Liver (tissue), 9 donors: ENCODE results near the gene PLCL1. TPM values are rescaled to one million over a fixed set of nuclear protein-coding genes. Genes with fewer than 3 reads are reported as not detected.

Experiments used
- DNase-seq: peaks from one replicate; pipeline ENCODE4 v3.0.0-alpha.2; 2017; ENCODE audit warnings: low spot score
- H3K27ac ChIP-seq, 2 donors: one replicate each; pipeline ENCODE4 v1.7.0; 2013; ENCODE audit warnings: inconsistent platforms in 2 of 2, low read length in 2 of 2, control low read depth in 1 of 2, low read depth in 1 of 2, mild to moderate bottlenecking in 1 of 2
- H3K27me3 ChIP-seq, 4 donors: one replicate each; pipeline versions ENCODE4 v1.6.1 to v1.7.0; 2013; ENCODE audit warnings: low read length in 3 of 4, inconsistent platforms in 1 of 4, mild to moderate bottlenecking in 1 of 4, moderate library complexity in 1 of 4; ENCODE audit not compliant: control insufficient read depth in 4 of 4, insufficient read depth in 4 of 4
- H3K36me3 ChIP-seq, 4 donors: one replicate each; pipeline versions ENCODE4 v1.6.1 to v1.7.0; 2013; ENCODE audit warnings: low read length in 3 of 4, mild to moderate bottlenecking in 3 of 4, low read depth in 1 of 4, moderate library complexity in 1 of 4; ENCODE audit not compliant: control insufficient read depth in 4 of 4, insufficient read depth in 3 of 4
- H3K4me1 ChIP-seq, 4 donors: one replicate each; pipeline versions ENCODE4 v1.6.1 to v1.7.0; 2013; ENCODE audit warnings: low read length in 3 of 4, mild to moderate bottlenecking in 3 of 4, moderate library complexity in 1 of 4; ENCODE audit not compliant: control insufficient read depth in 4 of 4, insufficient read depth in 4 of 4
- H3K4me3 ChIP-seq, 3 donors: one replicate each; pipeline versions ENCODE4 v1.6.1 to v1.7.0; 2013; ENCODE audit warnings: low read length in 3 of 3, control low read depth in 1 of 3, low read depth in 1 of 3, mild to moderate bottlenecking in 1 of 3
- H3K9ac ChIP-seq, 2 donors: one replicate each; pipeline ENCODE4 v1.7.0; 2013; ENCODE audit warnings: low read length in 2 of 2, mild to moderate bottlenecking in 2 of 2, moderate library complexity in 2 of 2, control low read depth in 1 of 2, low read depth in 1 of 2
- H3K9me3 ChIP-seq, 4 donors: one replicate each; pipeline versions ENCODE4 v1.6.1 to v1.7.0; 2013; ENCODE audit warnings: low read length in 3 of 4; ENCODE audit not compliant: control insufficient read depth in 4 of 4
- EGR1 ChIP-seq, 2 donors: IDR thresholded peaks; 2 replicates each; pipeline ENCODE4 v1.6.1; 2016 to 2018; ENCODE audit warnings: antibody characterized with exemption in 2 of 2, low read depth in 2 of 2
- FOXA1 ChIP-seq: IDR thresholded peaks from 2 replicates; pipeline ENCODE4 v1.6.1; 2016; ENCODE audit warnings: antibody characterized with exemption
- FOXA2 ChIP-seq: IDR thresholded peaks from 2 replicates; pipeline ENCODE4 v1.6.1; 2016; ENCODE audit warnings: antibody characterized with exemption
- GABPA ChIP-seq, 2 donors: IDR thresholded peaks in 1 of 2; conservative IDR thresholded peaks in 1 of 2; 2 replicates each; pipeline ENCODE4 v1.6.1; 2016; ENCODE audit warnings: antibody characterized with exemption in 2 of 2, mild to moderate bottlenecking in 1 of 2, moderate library complexity in 1 of 2
- HNF4A ChIP-seq, 2 donors: conservative IDR thresholded peaks; 2 replicates each; pipeline ENCODE4 v1.6.1; 2016; ENCODE audit warnings: antibody characterized with exemption in 2 of 2, mild to moderate bottlenecking in 2 of 2
- HNF4G ChIP-seq: IDR thresholded peaks from 2 replicates; pipeline ENCODE4 v1.6.1; 2016; ENCODE audit warnings: antibody characterized with exemption
- JUND ChIP-seq, 2 donors: IDR thresholded peaks; 2 replicates each; pipeline ENCODE4 v1.6.1; 2016; ENCODE audit warnings: antibody characterized with exemption in 2 of 2
- NR2F2 ChIP-seq: IDR thresholded peaks from 2 replicates; pipeline ENCODE4 v1.6.1; 2016; ENCODE audit warnings: antibody characterized with exemption
- RAD21 ChIP-seq, 2 donors: IDR thresholded peaks; 2 replicates each; pipeline ENCODE4 v1.6.1; 2016; ENCODE audit warnings: antibody characterized with exemption in 2 of 2, mild to moderate bottlenecking in 2 of 2
- RXRA ChIP-seq, 2 donors: IDR thresholded peaks; 2 replicates each; pipeline ENCODE4 v1.6.1; 2017 to 2018; ENCODE audit warnings: antibody characterized with exemption in 2 of 2, mild to moderate bottlenecking in 1 of 2
- SP1 ChIP-seq: IDR thresholded peaks from 2 replicates; pipeline ENCODE4 v1.6.1; 2018; ENCODE audit warnings: antibody characterized with exemption, mild to moderate bottlenecking
- TAF1 ChIP-seq: conservative IDR thresholded peaks from 2 replicates; pipeline ENCODE4 v1.6.1; 2016; ENCODE audit warnings: antibody characterized with exemption, mild to moderate bottlenecking
- YY1 ChIP-seq: IDR thresholded peaks from 2 replicates; pipeline ENCODE4 v1.6.1; 2016; ENCODE audit warnings: antibody characterized with exemption, mild to moderate bottlenecking
- ZBTB33 ChIP-seq: IDR thresholded peaks from 2 replicates; pipeline ENCODE4 v1.6.1; 2016; ENCODE audit warnings: antibody characterized with exemption
- WGBS: extraction: QIAGEN DNeasy Blood & Tissue Kit; methylation state at CpG from one replicate; pipeline ENCODE4 v1.1.7; 2013; 5-methylcytosine and 5-hydroxymethylcytosine counted together
- polyA plus RNA-seq, 2 donors: library from polyadenylated mRNA; stranded (reverse) in 1 of 2; unstranded in 1 of 2; fragments of 200-250 nt in 1 of 2; fragments of >200 nt in 1 of 2; fragmentation: Nextera tagmentation in 1 of 2; extraction: Ambion mirVana in 1 of 2; gene quantifications; one replicate each; pipeline versions ENCODE4 v1.2.1 to v1.2.3, GENCODE V29; 2013 to 2015
- total RNA-seq, 2 donors: library from RNA; depleted of rRNA; stranded (reverse); fragments of >200 nt; gene quantifications; one replicate each; pipeline ENCODE4 v1.2.3, GENCODE V29; 2014
- TF ChIP-seq, protein P1 (sequence below): IDR thresholded peaks from 2 replicates; pipeline ENCODE4 v1.6.1; 2016; ENCODE audit warnings: antibody characterized with exemption
- TF ChIP-seq, protein P2 (sequence below): IDR thresholded peaks from 2 replicates; pipeline ENCODE4 v1.6.1; 2016; ENCODE audit warnings: antibody characterized with exemption
- TF ChIP-seq, protein P3 (sequence below): IDR thresholded peaks from 2 replicates; pipeline ENCODE4 v1.6.1; 2016; ENCODE audit warnings: antibody characterized with exemption, mild to moderate bottlenecking
- TF ChIP-seq, protein P4 (sequence below): fragments of 150-350 bp; IDR thresholded peaks from 2 replicates; pipeline ENCODE4 v1.5.1; 2017; ENCODE audit warnings: improper control_type of control experiment, low read depth, low read length; ENCODE audit not compliant: missing input control
- donor health status: healthy.
- donor health status: healthy.
- donor health status: healthy.
- donor health status: healthy.
- donor health status: healthy.

Gene PLCL1
- total and polyA plus RNA-seq, 4 donors, result 0.08 to 0.59 (median 0.31) TPM

DNA sequence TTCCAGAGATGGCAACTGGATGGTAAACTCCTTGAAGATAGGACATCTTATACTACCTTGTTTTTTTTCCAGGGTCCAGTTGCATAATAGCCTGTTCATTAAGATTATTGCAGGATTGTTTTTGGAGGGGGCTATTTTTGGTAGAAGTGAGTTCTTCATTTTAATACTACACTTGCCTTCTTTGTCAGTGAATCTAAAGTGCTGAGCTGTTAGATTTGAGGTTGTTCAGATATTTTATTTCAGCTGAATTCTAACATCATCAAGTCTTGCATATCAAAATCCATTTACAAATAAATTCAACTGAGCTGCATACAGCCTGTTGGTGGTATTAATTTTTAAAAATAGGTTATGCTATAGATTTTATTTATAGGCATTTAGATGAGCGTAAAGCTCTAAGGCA lies 72.1 kb downstream of the PLCL1 start:
- H3K4me1 ChIP-seq, result peaks cover 0 to 1% (median 0%) of the 10 kb centered on the region in 4 donors
- no peak overlapping the region for H3K27ac ChIP-seq
- no peaks in the 10 kb centered on the region for H3K27me3 ChIP-seq
- H3K4me3 ChIP-seq, result no peak overlapping the region
- TF ChIP-seq TAF1, result no peak
- no peak for TF ChIP-seq GABPA (IDR thresholded peaks at IDR 0.05 in 1 of 2, conservative IDR thresholded peaks at IDR 0.05 in 1 of 2)
- no peak for TF ChIP-seq JUND (IDR thresholded peaks at IDR 0.05)
- TF ChIP-seq ZBTB33, result no peak
- no peak for TF ChIP-seq FOXA1
- TF ChIP-seq YY1, result no peak
- TF ChIP-seq FOXA2, result no peak
- TF ChIP-seq SP1, result no peak
- TF ChIP-seq, protein P1, sequence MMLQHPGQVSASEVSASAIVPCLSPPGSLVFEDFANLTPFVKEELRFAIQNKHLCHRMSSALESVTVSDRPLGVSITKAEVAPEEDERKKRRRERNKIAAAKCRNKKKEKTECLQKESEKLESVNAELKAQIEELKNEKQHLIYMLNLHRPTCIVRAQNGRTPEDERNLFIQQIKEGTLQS, result no peak
- TF ChIP-seq RAD21 (IDR thresholded peaks at IDR 0.05), result no peak
- TF ChIP-seq, protein P2, sequence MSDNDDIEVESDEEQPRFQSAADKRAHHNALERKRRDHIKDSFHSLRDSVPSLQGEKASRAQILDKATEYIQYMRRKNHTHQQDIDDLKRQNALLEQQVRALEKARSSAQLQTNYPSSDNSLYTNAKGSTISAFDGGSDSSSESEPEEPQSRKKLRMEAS, result no peak
- TF ChIP-seq, protein P3, sequence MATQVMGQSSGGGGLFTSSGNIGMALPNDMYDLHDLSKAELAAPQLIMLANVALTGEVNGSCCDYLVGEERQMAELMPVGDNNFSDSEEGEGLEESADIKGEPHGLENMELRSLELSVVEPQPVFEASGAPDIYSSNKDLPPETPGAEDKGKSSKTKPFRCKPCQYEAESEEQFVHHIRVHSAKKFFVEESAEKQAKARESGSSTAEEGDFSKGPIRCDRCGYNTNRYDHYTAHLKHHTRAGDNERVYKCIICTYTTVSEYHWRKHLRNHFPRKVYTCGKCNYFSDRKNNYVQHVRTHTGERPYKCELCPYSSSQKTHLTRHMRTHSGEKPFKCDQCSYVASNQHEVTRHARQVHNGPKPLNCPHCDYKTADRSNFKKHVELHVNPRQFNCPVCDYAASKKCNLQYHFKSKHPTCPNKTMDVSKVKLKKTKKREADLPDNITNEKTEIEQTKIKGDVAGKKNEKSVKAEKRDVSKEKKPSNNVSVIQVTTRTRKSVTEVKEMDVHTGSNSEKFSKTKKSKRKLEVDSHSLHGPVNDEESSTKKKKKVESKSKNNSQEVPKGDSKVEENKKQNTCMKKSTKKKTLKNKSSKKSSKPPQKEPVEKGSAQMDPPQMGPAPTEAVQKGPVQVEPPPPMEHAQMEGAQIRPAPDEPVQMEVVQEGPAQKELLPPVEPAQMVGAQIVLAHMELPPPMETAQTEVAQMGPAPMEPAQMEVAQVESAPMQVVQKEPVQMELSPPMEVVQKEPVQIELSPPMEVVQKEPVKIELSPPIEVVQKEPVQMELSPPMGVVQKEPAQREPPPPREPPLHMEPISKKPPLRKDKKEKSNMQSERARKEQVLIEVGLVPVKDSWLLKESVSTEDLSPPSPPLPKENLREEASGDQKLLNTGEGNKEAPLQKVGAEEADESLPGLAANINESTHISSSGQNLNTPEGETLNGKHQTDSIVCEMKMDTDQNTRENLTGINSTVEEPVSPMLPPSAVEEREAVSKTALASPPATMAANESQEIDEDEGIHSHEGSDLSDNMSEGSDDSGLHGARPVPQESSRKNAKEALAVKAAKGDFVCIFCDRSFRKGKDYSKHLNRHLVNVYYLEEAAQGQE, result no peak
- TF ChIP-seq HNF4G, result no peak
- no peak overlapping the region for H3K9ac ChIP-seq
- 93% methylated on average over 1 of the region's 1 CpG for WGBS
- no peaks in the 10 kb centered on the region for H3K36me3 ChIP-seq
- DNase-seq, result no peak
- H3K9me3 ChIP-seq, result no peaks in the 10 kb centered on the region

DNA sequence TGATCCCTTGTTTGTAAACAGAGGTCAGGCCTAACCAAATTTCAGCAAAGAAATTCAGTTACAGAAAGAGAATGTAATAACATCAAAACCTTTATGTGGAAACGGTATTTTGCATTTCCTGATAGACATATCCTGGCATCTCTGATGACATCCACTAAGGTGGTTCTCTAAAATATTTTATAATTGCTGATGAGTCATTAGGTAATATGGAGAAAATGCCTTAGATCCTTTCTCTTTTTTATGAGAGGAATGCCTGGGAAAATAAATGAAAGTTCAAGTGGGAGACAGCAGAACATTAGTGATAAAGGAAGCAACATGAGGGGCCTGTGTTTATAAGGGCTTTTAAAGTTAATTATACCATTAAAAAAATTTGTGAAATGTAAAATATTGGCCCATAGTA lies 72.6 kb downstream of the PLCL1 start:
- H3K9ac ChIP-seq, result no peak overlapping the region
- no peaks in the 10 kb centered on the region for H3K36me3 ChIP-seq
- no peak overlapping the region for H3K4me3 ChIP-seq
- 87% methylated on average over 1 of the region's 1 CpG for WGBS
- no peak overlapping the region for H3K27ac ChIP-seq
- no peaks in the 10 kb centered on the region for H3K27me3 ChIP-seq
- H3K4me1 ChIP-seq, result peaks cover 0 to 1% (median 0%) of the 10 kb centered on the region in 4 donors
- no peak for DNase-seq
- no peaks in the 10 kb centered on the region for H3K9me3 ChIP-seq
- TF ChIP-seq GABPA (IDR thresholded peaks at IDR 0.05 in 1 of 2, conservative IDR thresholded peaks at IDR 0.05 in 1 of 2) (no peak), RAD21 (IDR thresholded peaks at IDR 0.05) (no peak), JUND (IDR thresholded peaks at IDR 0.05) (no peak), RXRA (IDR thresholded peaks at IDR 0.05) (no peak), TAF1 (no peak), HNF4A (conservative IDR thresholded peaks at IDR 0.05) (no peak), ZBTB33 (no peak), YY1 (no peak), EGR1 (IDR thresholded peaks at IDR 0.05; ENCODE audit: low read depth in 2 of 2) (no peak), SP1 (no peak), NR2F2 (no peak), FOXA2 (no peak), FOXA1 (no peak), HNF4G (no peak)
- TF ChIP-seq, protein P4, sequence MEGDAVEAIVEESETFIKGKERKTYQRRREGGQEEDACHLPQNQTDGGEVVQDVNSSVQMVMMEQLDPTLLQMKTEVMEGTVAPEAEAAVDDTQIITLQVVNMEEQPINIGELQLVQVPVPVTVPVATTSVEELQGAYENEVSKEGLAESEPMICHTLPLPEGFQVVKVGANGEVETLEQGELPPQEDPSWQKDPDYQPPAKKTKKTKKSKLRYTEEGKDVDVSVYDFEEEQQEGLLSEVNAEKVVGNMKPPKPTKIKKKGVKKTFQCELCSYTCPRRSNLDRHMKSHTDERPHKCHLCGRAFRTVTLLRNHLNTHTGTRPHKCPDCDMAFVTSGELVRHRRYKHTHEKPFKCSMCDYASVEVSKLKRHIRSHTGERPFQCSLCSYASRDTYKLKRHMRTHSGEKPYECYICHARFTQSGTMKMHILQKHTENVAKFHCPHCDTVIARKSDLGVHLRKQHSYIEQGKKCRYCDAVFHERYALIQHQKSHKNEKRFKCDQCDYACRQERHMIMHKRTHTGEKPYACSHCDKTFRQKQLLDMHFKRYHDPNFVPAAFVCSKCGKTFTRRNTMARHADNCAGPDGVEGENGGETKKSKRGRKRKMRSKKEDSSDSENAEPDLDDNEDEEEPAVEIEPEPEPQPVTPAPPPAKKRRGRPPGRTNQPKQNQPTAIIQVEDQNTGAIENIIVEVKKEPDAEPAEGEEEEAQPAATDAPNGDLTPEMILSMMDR, result no peak
- TF ChIP-seq, protein P1, result no peak
- TF ChIP-seq, protein P2, result no peak
